Brain microvascular endothelial cell (primary cell): ENCODE data around the gene PEX5L.

ENCODE experiments used
- DNase-seq: peaks from one replicate; pipeline ENCODE4 v3.0.0-alpha.2; 2020
- H3K27ac ChIP-seq: fragments of 250-450 bp; sonication (Bioruptor Pico); 2 replicates; pipeline ENCODE4 v1.5.1; 2020; ENCODE audit warnings: mild to moderate bottlenecking, moderate library complexity
- H3K27me3 ChIP-seq: fragments of 250-450 bp; sonication (Bioruptor Pico); replicated peaks from 2 replicates; pipeline ENCODE4 v1.5.1; 2020; ENCODE audit warnings: mild to moderate bottlenecking
- H3K36me3 ChIP-seq: fragments of 250-450 bp; sonication (Bioruptor Pico); replicated peaks from 2 replicates; pipeline ENCODE4 v1.5.1; 2020; ENCODE audit warnings: mild to moderate bottlenecking
- H3K4me3 ChIP-seq: 2 replicates; pipeline ENCODE4 v1.5.1; 2011; ENCODE audit warnings: low read depth, mild to moderate bottlenecking, control low read depth, low read length, moderate library complexity
- CTCF ChIP-seq: IDR thresholded peaks from 2 replicates; pipeline ENCODE4 v1.5.1; 2011; ENCODE audit warnings: low read depth, mild to moderate bottlenecking, moderate library complexity, low read length, control low read depth, inconsistent platforms; ENCODE audit errors: missing control alignments
- in situ Hi-C: cut with HindIII; loops from 2 replicates; pipeline ENCODE4 v1.10.0; 2017; ENCODE audit warnings: low sequenced_read_pairs, low pct_ligation_motif_present

Gene PEX5L

GRCh38 chr3:179860275-179861107, 176.2 kb downstream of the PEX5L start:
- no peak for DNase-seq
- H3K4me3 ChIP-seq, result no peak overlapping the region
- H3K27ac ChIP-seq, result no peak overlapping the region
- TF ChIP-seq CTCF, result no peak
- H3K27me3 ChIP-seq, result no peaks in the 10 kb centered on the region
- in situ Hi-C loops, result no loop called here
- no peaks in the 10 kb centered on the region for H3K36me3 ChIP-seq

- no peak overlapping the region for H3K27ac ChIP-seq
- DNase-seq, result peak; percentile 41
- TF ChIP-seq CTCF, result no peak
- no peak overlapping the region for H3K4me3 ChIP-seq
- no peaks in the 10 kb centered on the region for H3K36me3 ChIP-seq
- in situ Hi-C loops, result no loop called here
- H3K27me3 ChIP-seq, result no peaks in the 10 kb centered on the region
Measured at GRCh38 chr3:179853176-179853575, 183.6 kb downstream of the PEX5L start.

GRCh38 chr3:179852142-179852905, 184.4 kb downstream of the PEX5L start:
- Histone ChIP-seq H3K4me3 (no peak overlapping the region), H3K27ac (no peak overlapping the region), H3K36me3 (no peaks in the 10 kb centered on the region), H3K27me3 (no peaks in the 10 kb centered on the region)
- TF ChIP-seq CTCF, result peak; percentile 59
- DNase-seq, result peak; percentile 28
- in situ Hi-C loops, result no loop called here

GRCh38 chr3:179848711-179849110, 188.0 kb downstream of the PEX5L start:
- no peak for TF ChIP-seq CTCF
- in situ Hi-C loops, result no loop called here
- Histone ChIP-seq H3K27ac (no peak overlapping the region), H3K27me3 (no peaks in the 10 kb centered on the region), H3K4me3 (no peak overlapping the region), H3K36me3 (no peaks in the 10 kb centered on the region)
- DNase-seq, result no peak

- H3K27ac ChIP-seq, result no peak overlapping the region
- H3K27me3 ChIP-seq, result no peaks in the 10 kb centered on the region
- DNase-seq, result no peak
- TF ChIP-seq CTCF, result no peak
- in situ Hi-C loops, result no loop called here
- no peaks in the 10 kb centered on the region for H3K36me3 ChIP-seq
- H3K4me3 ChIP-seq, result no peak overlapping the region
Measured at GRCh38 chr3:179842061-179842460, 194.7 kb downstream of the PEX5L start.
